ENCODE results near the gene RIOK1.

DNA sequence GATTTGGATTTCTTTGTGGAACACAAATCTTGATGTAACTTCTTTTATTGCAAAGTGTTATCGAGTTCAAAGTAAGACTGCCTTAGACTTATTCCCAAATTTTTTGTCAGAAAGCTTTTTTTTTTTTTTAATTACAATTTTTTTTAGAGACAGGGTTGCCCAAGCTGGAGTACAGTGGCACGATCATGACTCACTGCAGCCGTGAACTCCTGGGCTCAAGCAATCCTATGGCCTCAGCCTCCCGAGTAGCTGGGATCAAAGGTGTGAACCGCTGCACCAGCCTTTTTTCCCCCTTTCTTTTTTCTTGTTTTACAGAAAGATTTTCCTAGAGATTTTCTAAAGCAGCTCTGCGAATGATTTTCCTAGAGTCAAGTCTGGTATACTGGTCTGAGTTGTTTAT lies 2.8 kb downstream of the RIOK1 start:
- TF ChIP-seq, protein P1, sequence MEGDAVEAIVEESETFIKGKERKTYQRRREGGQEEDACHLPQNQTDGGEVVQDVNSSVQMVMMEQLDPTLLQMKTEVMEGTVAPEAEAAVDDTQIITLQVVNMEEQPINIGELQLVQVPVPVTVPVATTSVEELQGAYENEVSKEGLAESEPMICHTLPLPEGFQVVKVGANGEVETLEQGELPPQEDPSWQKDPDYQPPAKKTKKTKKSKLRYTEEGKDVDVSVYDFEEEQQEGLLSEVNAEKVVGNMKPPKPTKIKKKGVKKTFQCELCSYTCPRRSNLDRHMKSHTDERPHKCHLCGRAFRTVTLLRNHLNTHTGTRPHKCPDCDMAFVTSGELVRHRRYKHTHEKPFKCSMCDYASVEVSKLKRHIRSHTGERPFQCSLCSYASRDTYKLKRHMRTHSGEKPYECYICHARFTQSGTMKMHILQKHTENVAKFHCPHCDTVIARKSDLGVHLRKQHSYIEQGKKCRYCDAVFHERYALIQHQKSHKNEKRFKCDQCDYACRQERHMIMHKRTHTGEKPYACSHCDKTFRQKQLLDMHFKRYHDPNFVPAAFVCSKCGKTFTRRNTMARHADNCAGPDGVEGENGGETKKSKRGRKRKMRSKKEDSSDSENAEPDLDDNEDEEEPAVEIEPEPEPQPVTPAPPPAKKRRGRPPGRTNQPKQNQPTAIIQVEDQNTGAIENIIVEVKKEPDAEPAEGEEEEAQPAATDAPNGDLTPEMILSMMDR (IDR thresholded peaks at IDR 0.05; ENCODE audit: poor library complexity), result no peak
- no peak for TF ChIP-seq EZH2 (IDR thresholded peaks at IDR 0.05; ENCODE audit: borderline replicate concordance)

Measured in hepatocyte (in vitro differentiated cells).